GM12878 (cell line): ENCODE results near the gene FCRLA. TPM values are rescaled to one million over a fixed set of nuclear protein-coding genes. Genes with fewer than 3 reads are reported as not detected.

Experiments used
- ATAC-seq: fragments of 200-7000 bp; cut with Tn5 transposase; 3 replicates; pipeline ENCODE4 v1.9.1; 2020; ENCODE audit warnings: mild to moderate bottlenecking, moderate library complexity
- BruUV-seq: library from RNA; stranded (reverse); fragments of 400-500 nt; replicated peaks from 2 replicates; lab custom pipeline; 2021; lab: Mats Ljungman, UMichigan
- CTCF ChIA-PET: fragments of 300-600 bp; sonication (Branson Sonifier 250); formaldehyde crosslinking; extraction: SDS; loops from one replicate; lab custom pipeline; 2021; ENCODE audit warnings: inconsistent platforms; lab: Yijun Ruan, JAX
- POLR2A ChIA-PET: fragments of 350-600 bp; formaldehyde crosslinking; extraction: SDS; loops from one replicate; lab custom pipeline; 2021; ENCODE audit warnings: inconsistent platforms; lab: Charles Lee
- RAD21 ChIA-PET: fragments of 300-600 bp; sonication (Branson Sonifier 250); formaldehyde crosslinking; loops from one replicate; lab custom pipeline; 2023; ENCODE audit warnings: antibody characterized with exemption; ENCODE audit not compliant: unreplicated experiment; lab: Charles Lee
- SMC1A ChIA-PET: fragments of 300-600 bp; sonication (Branson Sonifier 250); formaldehyde crosslinking; loops from one replicate; lab custom pipeline; 2023; ENCODE audit not compliant: unreplicated experiment, uncharacterized antibody; lab: Charles Lee
- DNase-seq: peaks from one replicate; pipeline ENCODE4 v3.0.0-alpha.2; 2011; ENCODE audit warnings: low read depth, low spot score
- FAIRE-seq: peaks from 3 replicates; lab custom pipeline; 2011; peaks lifted over from hg19 to GRCh38; lab: Jason Lieb, UNC
- H2AFZ ChIP-seq: 2 replicates; pipeline ENCODE4 v1.6.0; 2011; ENCODE audit warnings: low read depth, low read length, control low read depth; ENCODE audit not compliant: control insufficient read depth
- H3K27ac ChIP-seq: 2 replicates; pipeline ENCODE4 v1.5.1; 2011; ENCODE audit warnings: control low read depth; ENCODE audit not compliant: control insufficient read depth, insufficient read depth
- H3K27me3 ChIP-seq, 2 experiments: replicated peaks in 1 of 2; 2 replicates each; pipeline versions ENCODE4 v1.6.0 to v1.6.1; 2011; ENCODE audit warnings: low read length in 1 of 2; ENCODE audit not compliant: control insufficient read depth in 2 of 2, insufficient read depth in 2 of 2
- H3K36me3 ChIP-seq, 2 experiments: 2 replicates each; pipeline ENCODE4 v1.5.1; 2011; ENCODE audit warnings: low read length in 1 of 2; ENCODE audit not compliant: control insufficient read depth in 2 of 2, insufficient read depth in 2 of 2
- H3K4me1 ChIP-seq: 2 replicates; pipeline ENCODE4 v1.6.1; 2011; ENCODE audit warnings: mild to moderate bottlenecking, low read length, moderate library complexity, mixed read lengths; ENCODE audit not compliant: control insufficient read depth, insufficient read depth
- H3K4me2 ChIP-seq: 2 replicates; pipeline ENCODE4 v1.6.0; 2011; ENCODE audit warnings: control low read depth; ENCODE audit not compliant: control insufficient read depth, insufficient read depth
- H3K4me3 ChIP-seq: fragments of 200-600 bp; sonication (generic); 2 replicates; pipeline ENCODE4 v1.5.1; 2016
- H3K79me2 ChIP-seq: 2 replicates; pipeline ENCODE4 v1.6.0; 2011; ENCODE audit warnings: low read length; ENCODE audit not compliant: control insufficient read depth, insufficient read depth
- H3K9ac ChIP-seq: 2 replicates; pipeline ENCODE4 v1.8.0; 2011; ENCODE audit warnings: low read length, control low read depth, mixed read lengths; ENCODE audit not compliant: control insufficient read depth, insufficient read depth
- H3K9me3 ChIP-seq: replicated peaks from 3 replicates; pipeline ENCODE4 v1.5.1; 2011; ENCODE audit warnings: mild to moderate bottlenecking, low read length; ENCODE audit not compliant: control insufficient read depth, insufficient read depth
- H4K20me1 ChIP-seq: 2 replicates; pipeline ENCODE4 v1.6.0; 2011; ENCODE audit not compliant: control insufficient read depth, insufficient read depth
- ATF3 ChIP-seq: IDR thresholded peaks from 2 replicates; pipeline ENCODE4 v1.6.1; 2011; ENCODE audit warnings: low read depth, mild to moderate bottlenecking, low read length, moderate library complexity, borderline replicate concordance; ENCODE audit errors: extremely low read depth
- BCL3 ChIP-seq: IDR thresholded peaks from 2 replicates; pipeline ENCODE4 v1.6.1; 2011; ENCODE audit warnings: borderline replicate concordance, low read depth, mild to moderate bottlenecking, moderate library complexity, low read length; ENCODE audit not compliant: insufficient read depth, poor library complexity, severe bottlenecking
- GATAD2B ChIP-seq: fragments of 450-650 bp; conservative IDR thresholded peaks from 2 replicates; pipeline ENCODE4 v1.6.1; 2017; ENCODE audit warnings: low read depth, mild to moderate bottlenecking, moderate library complexity
- HDGF ChIP-seq: fragments of 450-650 bp; IDR thresholded peaks from 2 replicates; pipeline ENCODE4 v1.6.1; 2016; ENCODE audit warnings: antibody characterized with exemption
- IKZF2 ChIP-seq, 2 experiments: fragments of 450-650 bp; IDR thresholded peaks; 2 replicates each; pipeline ENCODE4 v1.6.1; 2017; ENCODE audit warnings: mild to moderate bottlenecking in 2 of 2, moderate library complexity in 2 of 2
- IRF3 ChIP-seq: fragments of 450-650 bp; IDR thresholded peaks from 2 replicates; pipeline ENCODE4 v1.6.1; 2014; ENCODE audit warnings: mild to moderate bottlenecking
- IRF5 ChIP-seq: fragments of 450-650 bp; IDR thresholded peaks from 2 replicates; pipeline ENCODE4 v1.6.1; 2017; ENCODE audit warnings: borderline replicate concordance
- JUND ChIP-seq: IDR thresholded peaks from 2 replicates; pipeline ENCODE4 v1.6.1; 2012; ENCODE audit warnings: low read depth, mild to moderate bottlenecking, low read length, improper control_type of control experiment, moderate library complexity
- RBBP5 ChIP-seq: fragments of 200-600 bp; sonication (generic); conservative IDR thresholded peaks from 2 replicates; pipeline ENCODE4 v1.6.1; 2016
- REST ChIP-seq: IDR thresholded peaks from 2 replicates; pipeline ENCODE4 v1.6.1; 2012; ENCODE audit warnings: mild to moderate bottlenecking, low read depth, low read length
- SMAD5 ChIP-seq: IDR thresholded peaks from 2 replicates; pipeline ENCODE4 v1.6.1; 2016; ENCODE audit warnings: antibody characterized with exemption, low read depth
- SREBF2 ChIP-seq: IDR thresholded peaks from 2 replicates; pipeline ENCODE4 v1.6.1; 2012; ENCODE audit warnings: mild to moderate bottlenecking, low read length
- TBL1XR1 ChIP-seq: IDR thresholded peaks from 2 replicates; pipeline ENCODE4 v1.6.1; 2012; ENCODE audit warnings: low read depth, low read length, improper control_type of control experiment
- WGBS: methylation state at CpG from one replicate; pipeline ENCODE4 v1.1.6; 2016; ENCODE audit warnings: low lambda C conversion rate; ENCODE audit not compliant: insufficient replicate concordance, insufficient coverage; ENCODE audit errors: missing lambda C conversion rate; 5-methylcytosine and 5-hydroxymethylcytosine counted together
- in situ Hi-C: fragments of 300-500 bp; cut with MboI; formaldehyde crosslinking; loops from 9 replicates; pipeline ENCODE4 v1.14.3; 2018; ENCODE audit warnings: mixed read lengths
- intact Hi-C: fragments of 100-400 bp; cut with micrococcal nuclease; formaldehyde crosslinking; loops from one replicate; pipeline ENCODE4 v1.14.2; 2022; ENCODE audit not compliant: unreplicated experiment
- polyA plus RNA-seq, 11 experiments: library from polyadenylated mRNA; depleted of rRNA in 4 of 11; unstranded in 6 of 11; stranded (reverse) in 5 of 11; fragments of >200 nt; fragmentation: Nextera tagmentation in 4 of 11; fragmentation: Illumina TruSeq in 1 of 11; extraction: Ambion mirVana in 4 of 11; extraction: Trizol in 1 of 11; gene quantifications; 1 replicate in 1 of 11; 2 replicates in 10 of 11; pipeline versions ENCODE4 v1.2.1 to v1.2.3, GENCODE V29; 2011 to 2016; ENCODE audit warnings: inconsistent platforms in 2 of 11, missing spikeins in 2 of 11, low read depth in 1 of 11
- total RNA-seq, 4 experiments: library from RNA; depleted of rRNA in 3 of 4; stranded (reverse); fragments of >200 nt in 3 of 4; fragmentation: Illumina TruSeq in 1 of 4; extraction: Trizol in 1 of 4; gene quantifications; 2 replicates each; pipeline versions ENCODE4 v1.2.1 to v1.2.3, GENCODE V29; 2013 to 2021

The FCRLA gene
- total and polyA plus RNA-seq, 10 of the 15 experiments (the other 5 are each of a cell fraction or from before 2014, with no cell fraction given), result 130 to 714 (median 374) TPM

GRCh38 chr1:161749509-161750407 lies 42.7 kb downstream of the FCRLA start, which contains the start of gene DUSP12:
TSS of gene DUSP12 (plus strand) at chr1:161749786. CDS start at chr1:161749802, 16 bp downstream.
- Histone ChIP-seq H3K27me3 (no peaks in the 10 kb centered on the region), H3K4me2 (peak within 1 kb of the TSS; percentile 82), H3K27ac (peak within 1 kb of the TSS; percentile 72), H3K9ac (peak within 1 kb of the TSS; percentile 67), H3K4me1 (peaks cover 25% of the 10 kb centered on the region), H3K4me3 (peak within 1 kb of the TSS; percentile 87), H3K79me2 (peaks cover 28% of the 10 kb centered on the region), H3K36me3 (peaks cover 3 to 19% of the 10 kb centered on the region in 2 experiments; a peak in 3 of 4 replicates), H4K20me1 (no peaks in the 10 kb centered on the region), H3K9me3 (peaks cover 7% of the 10 kb centered on the region), H2AFZ (peak within 1 kb of the TSS; percentile 94)
- ChIA-PET SMC1A (interaction anchor here (1.0 to 3.0 kb wide), 9 partner anchors 8 to 287 kb away, joined by 3 to 22 read pairs (median 4); no protein-coding TSS in a partner anchor), RAD21 (interaction anchor here (0.9 to 3.4 kb wide), 11 partner anchors 8 to 349 kb away, joined by 3 to 36 read pairs (median 5); partner anchors contain the start of gene FCRLA), POLR2A (interaction anchor here (0.6 to 2.7 kb wide), 5 partner anchors 10 to 369 kb away, joined by 3 to 8 read pairs (median 4); no protein-coding TSS in a partner anchor), CTCF (interaction anchor here (0.6 to 3.7 kb wide), 18 partner anchors 10 to 524 kb away, joined by 3 to 44 read pairs (median 4); partner anchors contain the start of genes ATF6 and TOMM40L)
- in situ Hi-C loops (loop anchor here (10.0 kb wide), 2 partner anchors 265 to 555 kb away; partner anchors contain the start of gene ADAMTS4), intact Hi-C loops (loop anchor here (10.0 kb wide), 2 partner anchors 205 to 355 kb away; partner anchors contain the start of gene FCGR3A)
- BruUV-seq, result TSS peak; percentile 57
- ATAC-seq, result peak; percentile 97
- peak; percentile 95 for FAIRE-seq
- WGBS, result 1% methylated on average over 65 of the region's 65 CpGs
- DNase-seq, result no peak
- TF ChIP-seq TBL1XR1 (peak; percentile 37; the same call in 1 of the 2 replicates), IKZF2 (IDR thresholded peaks at IDR 0.05) (0 out of 4 replicates have a peak, but pooled peaks have one; percentile 25 to 54), JUND (no peak), SREBF2 (no peak), REST (no peak), HDGF (peak; percentile 65; the same call in 1 of the 2 replicates), ATF3 (no peak), BCL3 (no peak), IRF5 (no peak), IRF3 (no peak), SMAD5 (peak; percentile 62; the same call in 1 of the 2 replicates), GATAD2B (peak; percentile 78), RBBP5 (0 out of 2 replicates have a peak, but pooled peaks have one; percentile 84)
